GM12878 (cell line): ENCODE measurements around the gene PPP1R1B. TPM values are rescaled to one million over a fixed set of nuclear protein-coding genes. Genes with fewer than 3 reads are reported as not detected.

ENCODE experiments used
- ATAC-seq: fragments of 200-7000 bp; cut with Tn5 transposase; 3 replicates; pipeline ENCODE4 v1.9.1; 2020; ENCODE audit warnings: mild to moderate bottlenecking, moderate library complexity
- BruUV-seq: library from RNA; stranded (reverse); fragments of 400-500 nt; replicated peaks from 2 replicates; lab custom pipeline; 2021; lab: Mats Ljungman, UMichigan
- CTCF ChIA-PET: fragments of 300-600 bp; sonication (Branson Sonifier 250); formaldehyde crosslinking; extraction: SDS; loops from one replicate; lab custom pipeline; 2021; ENCODE audit warnings: inconsistent platforms; lab: Yijun Ruan, JAX
- POLR2A ChIA-PET: fragments of 350-600 bp; formaldehyde crosslinking; extraction: SDS; loops from one replicate; lab custom pipeline; 2021; ENCODE audit warnings: inconsistent platforms; lab: Charles Lee
- RAD21 ChIA-PET: fragments of 300-600 bp; sonication (Branson Sonifier 250); formaldehyde crosslinking; loops from one replicate; lab custom pipeline; 2023; ENCODE audit warnings: antibody characterized with exemption; ENCODE audit not compliant: unreplicated experiment; lab: Charles Lee
- SMC1A ChIA-PET: fragments of 300-600 bp; sonication (Branson Sonifier 250); formaldehyde crosslinking; loops from one replicate; lab custom pipeline; 2023; ENCODE audit not compliant: unreplicated experiment, uncharacterized antibody; lab: Charles Lee
- DNase-seq: peaks from one replicate; pipeline ENCODE4 v3.0.0-alpha.2; 2011; ENCODE audit warnings: low read depth, low spot score
- FAIRE-seq: peaks from 3 replicates; lab custom pipeline; 2011; peaks lifted over from hg19 to GRCh38; lab: Jason Lieb, UNC
- H2AFZ ChIP-seq: 2 replicates; pipeline ENCODE4 v1.6.0; 2011; ENCODE audit warnings: low read depth, low read length, control low read depth; ENCODE audit not compliant: control insufficient read depth
- H3K27ac ChIP-seq: 2 replicates; pipeline ENCODE4 v1.5.1; 2011; ENCODE audit warnings: control low read depth; ENCODE audit not compliant: control insufficient read depth, insufficient read depth
- H3K27me3 ChIP-seq, 2 experiments: replicated peaks in 1 of 2; 2 replicates each; pipeline versions ENCODE4 v1.6.0 to v1.6.1; 2011; ENCODE audit warnings: low read length in 1 of 2; ENCODE audit not compliant: control insufficient read depth in 2 of 2, insufficient read depth in 2 of 2
- H3K36me3 ChIP-seq, 2 experiments: 2 replicates each; pipeline ENCODE4 v1.5.1; 2011; ENCODE audit warnings: low read length in 1 of 2; ENCODE audit not compliant: control insufficient read depth in 2 of 2, insufficient read depth in 2 of 2
- H3K4me1 ChIP-seq: 2 replicates; pipeline ENCODE4 v1.6.1; 2011; ENCODE audit warnings: mild to moderate bottlenecking, low read length, moderate library complexity, mixed read lengths; ENCODE audit not compliant: control insufficient read depth, insufficient read depth
- H3K4me2 ChIP-seq: 2 replicates; pipeline ENCODE4 v1.6.0; 2011; ENCODE audit warnings: control low read depth; ENCODE audit not compliant: control insufficient read depth, insufficient read depth
- H3K4me3 ChIP-seq: fragments of 200-600 bp; sonication (generic); 2 replicates; pipeline ENCODE4 v1.5.1; 2016
- H3K79me2 ChIP-seq: 2 replicates; pipeline ENCODE4 v1.6.0; 2011; ENCODE audit warnings: low read length; ENCODE audit not compliant: control insufficient read depth, insufficient read depth
- H3K9ac ChIP-seq: 2 replicates; pipeline ENCODE4 v1.8.0; 2011; ENCODE audit warnings: low read length, control low read depth, mixed read lengths; ENCODE audit not compliant: control insufficient read depth, insufficient read depth
- H3K9me3 ChIP-seq: replicated peaks from 3 replicates; pipeline ENCODE4 v1.5.1; 2011; ENCODE audit warnings: mild to moderate bottlenecking, low read length; ENCODE audit not compliant: control insufficient read depth, insufficient read depth
- H4K20me1 ChIP-seq: 2 replicates; pipeline ENCODE4 v1.6.0; 2011; ENCODE audit not compliant: control insufficient read depth, insufficient read depth
- EGR1 ChIP-seq, 2 experiments: IDR thresholded peaks; 1 replicate in 1 of 2; 2 replicates in 1 of 2; pipeline ENCODE4 v1.6.1; 2011 to 2012; ENCODE audit warnings: low read depth in 2 of 2, low read length in 2 of 2, borderline replicate concordance in 1 of 2, mild to moderate bottlenecking in 1 of 2, moderate library complexity in 1 of 2
- HDGF ChIP-seq: fragments of 450-650 bp; IDR thresholded peaks from 2 replicates; pipeline ENCODE4 v1.6.1; 2016; ENCODE audit warnings: antibody characterized with exemption
- POLR2AphosphoS5 ChIP-seq: IDR thresholded peaks from 2 replicates; pipeline ENCODE4 v1.6.1; 2011; ENCODE audit warnings: mild to moderate bottlenecking, low read length, inconsistent platforms
- RAD21 ChIP-seq: IDR thresholded peaks from 2 replicates; pipeline ENCODE4 v1.6.1; 2011; ENCODE audit warnings: mild to moderate bottlenecking, low read depth, low read length, moderate library complexity; ENCODE audit not compliant: insufficient read depth
- RFX5 ChIP-seq: IDR thresholded peaks from 2 replicates; pipeline ENCODE4 v1.6.1; 2011; ENCODE audit warnings: low read depth, low read length, improper control_type of control experiment
- RUNX3 ChIP-seq: IDR thresholded peaks from 2 replicates; pipeline ENCODE4 v1.6.1; 2012; ENCODE audit warnings: low read length, inconsistent platforms
- SREBF1 ChIP-seq: IDR thresholded peaks from 2 replicates; pipeline ENCODE4 v1.6.1; 2012; ENCODE audit warnings: mild to moderate bottlenecking, low read length
- SREBF2 ChIP-seq: IDR thresholded peaks from 2 replicates; pipeline ENCODE4 v1.6.1; 2012; ENCODE audit warnings: mild to moderate bottlenecking, low read length
- TAF1 ChIP-seq: IDR thresholded peaks from 2 replicates; pipeline ENCODE4 v1.6.1; 2011; ENCODE audit warnings: mild to moderate bottlenecking, low read depth, low read length, borderline replicate concordance
- TBL1XR1 ChIP-seq: IDR thresholded peaks from 2 replicates; pipeline ENCODE4 v1.6.1; 2012; ENCODE audit warnings: low read depth, low read length, improper control_type of control experiment
- ZNF24 ChIP-seq: fragments of 450-650 bp; IDR thresholded peaks from 2 replicates; pipeline ENCODE4 v1.6.1; 2017; ENCODE audit warnings: antibody characterized with exemption, mild to moderate bottlenecking
- WGBS: methylation state at CpG from one replicate; pipeline ENCODE4 v1.1.6; 2016; ENCODE audit warnings: low lambda C conversion rate; ENCODE audit not compliant: insufficient replicate concordance, insufficient coverage; ENCODE audit errors: missing lambda C conversion rate; 5-methylcytosine and 5-hydroxymethylcytosine counted together
- in situ Hi-C: fragments of 300-500 bp; cut with MboI; formaldehyde crosslinking; loops from 9 replicates; pipeline ENCODE4 v1.14.3; 2018; ENCODE audit warnings: mixed read lengths
- intact Hi-C: fragments of 100-400 bp; cut with micrococcal nuclease; formaldehyde crosslinking; loops from one replicate; pipeline ENCODE4 v1.14.2; 2022; ENCODE audit not compliant: unreplicated experiment
- polyA plus RNA-seq, 11 experiments: library from polyadenylated mRNA; depleted of rRNA in 4 of 11; unstranded in 6 of 11; stranded (reverse) in 5 of 11; fragments of >200 nt; fragmentation: Nextera tagmentation in 4 of 11; fragmentation: Illumina TruSeq in 1 of 11; extraction: Ambion mirVana in 4 of 11; extraction: Trizol in 1 of 11; gene quantifications; 1 replicate in 1 of 11; 2 replicates in 10 of 11; pipeline versions ENCODE4 v1.2.1 to v1.2.3, GENCODE V29; 2011 to 2016; ENCODE audit warnings: inconsistent platforms in 2 of 11, missing spikeins in 2 of 11, low read depth in 1 of 11
- total RNA-seq, 4 experiments: library from RNA; depleted of rRNA in 3 of 4; stranded (reverse); fragments of >200 nt in 3 of 4; fragmentation: Illumina TruSeq in 1 of 4; extraction: Trizol in 1 of 4; gene quantifications; 2 replicates each; pipeline versions ENCODE4 v1.2.1 to v1.2.3, GENCODE V29; 2013 to 2021
- TF ChIP-seq, protein P1 (sequence below): fragments of 450-650 bp; formaldehyde crosslinking; IDR thresholded peaks from 2 replicates; pipeline ENCODE4 v1.4.0; 2020; ENCODE audit warnings: mild to moderate bottlenecking, moderate library complexity
- TF ChIP-seq, protein P2 (sequence below): IDR thresholded peaks from 2 replicates; pipeline ENCODE4 v1.6.1; 2012; ENCODE audit warnings: low read length, inconsistent platforms

Gene PPP1R1B
- total and polyA plus RNA-seq, 10 of the 15 experiments (the other 5 are each of a cell fraction or from before 2014, with no cell fraction given): 0.08 TPM; not detected in 9

- Histone ChIP-seq H3K36me3 (no peaks in the 10 kb centered on the region), H3K4me1 (no peaks in the 10 kb centered on the region; the same call in 1 of the 2 replicates), H3K27ac (no peak overlapping the region), H3K9me3 (no peaks in the 10 kb centered on the region), H2AFZ (no peak overlapping the region), H3K4me3 (no peak overlapping the region), H3K9ac (no peak overlapping the region), H3K79me2 (no peaks in the 10 kb centered on the region), H3K4me2 (no peak overlapping the region), H3K27me3 (no peaks in the 10 kb centered on the region; a peak in 2 of 4 replicates), H4K20me1 (no peaks in the 10 kb centered on the region)
- intact Hi-C loops: no loop called here
- WGBS: 44% methylated on average over 6 of the region's 6 CpGs
- POLR2A ChIA-PET: no interaction called here
- SMC1A ChIA-PET: interaction anchor here (1.1 kb wide), 1 partner anchor 22 kb away, joined by 3 read pairs; no protein-coding TSS in a partner anchor
- RAD21 ChIA-PET: no interaction called here
- in situ Hi-C loops: no loop called here
- no TSS peak for BruUV-seq
- TF ChIP-seq, protein P1, sequence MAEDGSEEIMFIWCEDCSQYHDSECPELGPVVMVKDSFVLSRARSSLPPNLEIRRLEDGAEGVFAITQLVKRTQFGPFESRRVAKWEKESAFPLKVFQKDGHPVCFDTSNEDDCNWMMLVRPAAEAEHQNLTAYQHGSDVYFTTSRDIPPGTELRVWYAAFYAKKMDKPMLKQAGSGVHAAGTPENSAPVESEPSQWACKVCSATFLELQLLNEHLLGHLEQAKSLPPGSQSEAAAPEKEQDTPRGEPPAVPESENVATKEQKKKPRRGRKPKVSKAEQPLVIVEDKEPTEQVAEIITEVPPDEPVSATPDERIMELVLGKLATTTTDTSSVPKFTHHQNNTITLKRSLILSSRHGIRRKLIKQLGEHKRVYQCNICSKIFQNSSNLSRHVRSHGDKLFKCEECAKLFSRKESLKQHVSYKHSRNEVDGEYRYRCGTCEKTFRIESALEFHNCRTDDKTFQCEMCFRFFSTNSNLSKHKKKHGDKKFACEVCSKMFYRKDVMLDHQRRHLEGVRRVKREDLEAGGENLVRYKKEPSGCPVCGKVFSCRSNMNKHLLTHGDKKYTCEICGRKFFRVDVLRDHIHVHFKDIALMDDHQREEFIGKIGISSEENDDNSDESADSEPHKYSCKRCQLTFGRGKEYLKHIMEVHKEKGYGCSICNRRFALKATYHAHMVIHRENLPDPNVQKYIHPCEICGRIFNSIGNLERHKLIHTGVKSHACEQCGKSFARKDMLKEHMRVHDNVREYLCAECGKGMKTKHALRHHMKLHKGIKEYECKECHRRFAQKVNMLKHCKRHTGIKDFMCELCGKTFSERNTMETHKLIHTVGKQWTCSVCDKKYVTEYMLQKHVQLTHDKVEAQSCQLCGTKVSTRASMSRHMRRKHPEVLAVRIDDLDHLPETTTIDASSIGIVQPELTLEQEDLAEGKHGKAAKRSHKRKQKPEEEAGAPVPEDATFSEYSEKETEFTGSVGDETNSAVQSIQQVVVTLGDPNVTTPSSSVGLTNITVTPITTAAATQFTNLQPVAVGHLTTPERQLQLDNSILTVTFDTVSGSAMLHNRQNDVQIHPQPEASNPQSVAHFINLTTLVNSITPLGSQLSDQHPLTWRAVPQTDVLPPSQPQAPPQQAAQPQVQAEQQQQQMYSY (CRISPR knock-in tag): no peak
- TF ChIP-seq POLR2AphosphoS5: no peak
- no peak for TF ChIP-seq SREBF2
- TF ChIP-seq, protein P2, sequence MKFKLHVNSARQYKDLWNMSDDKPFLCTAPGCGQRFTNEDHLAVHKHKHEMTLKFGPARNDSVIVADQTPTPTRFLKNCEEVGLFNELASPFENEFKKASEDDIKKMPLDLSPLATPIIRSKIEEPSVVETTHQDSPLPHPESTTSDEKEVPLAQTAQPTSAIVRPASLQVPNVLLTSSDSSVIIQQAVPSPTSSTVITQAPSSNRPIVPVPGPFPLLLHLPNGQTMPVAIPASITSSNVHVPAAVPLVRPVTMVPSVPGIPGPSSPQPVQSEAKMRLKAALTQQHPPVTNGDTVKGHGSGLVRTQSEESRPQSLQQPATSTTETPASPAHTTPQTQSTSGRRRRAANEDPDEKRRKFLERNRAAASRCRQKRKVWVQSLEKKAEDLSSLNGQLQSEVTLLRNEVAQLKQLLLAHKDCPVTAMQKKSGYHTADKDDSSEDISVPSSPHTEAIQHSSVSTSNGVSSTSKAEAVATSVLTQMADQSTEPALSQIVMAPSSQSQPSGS: no peak
- TF ChIP-seq RFX5: no peak
- no peak for TF ChIP-seq ZNF24
- no peak for TF ChIP-seq SREBF1
- TF ChIP-seq HDGF: no peak
- TF ChIP-seq TAF1: no peak
- TF ChIP-seq RAD21: no peak
- TF ChIP-seq TBL1XR1: no peak
- TF ChIP-seq RUNX3: no peak
- no peak for TF ChIP-seq EGR1 (IDR thresholded peaks at IDR 0.05; ENCODE audit: borderline replicate concordance in 1 of 2, low read depth in 2 of 2, low read length in 2 of 2)
- ATAC-seq (no peak), DNase-seq (no peak), FAIRE-seq (no peak)
- CTCF ChIA-PET: interaction anchor here (1.2 to 1.4 kb wide), 3 partner anchors 8 to 257 kb away, joined by 3 to 11 read pairs (median 4); no protein-coding TSS in a partner anchor
These were observed 11.3 kb upstream of the PPP1R1B start for GRCh38 chr17:39615434-39615833.
